ENCODE data around the gene ZFPM1.

ZFPM1 gene

GRCh38 chr16:88424587-88425235 lies 28.4 kb upstream of the ZFPM1 start:
- no peak overlapping the region for H3K27ac ChIP-seq (replicated peaks)
- TF ChIP-seq REST (IDR thresholded peaks at IDR 0.05; ENCODE audit: insufficient replicate concordance, low read depth) (no peak), CTCF (IDR thresholded peaks at IDR 0.05; ENCODE audit: insufficient read depth, low read length) (no peak), POLR2AphosphoS5 (IDR thresholded peaks at IDR 0.05; ENCODE audit: low read depth) (no peak), GABPA (IDR thresholded peaks at IDR 0.05; ENCODE audit: low read depth) (no peak), SPI1 (IDR thresholded peaks at IDR 0.05; ENCODE audit: borderline replicate concordance, low read depth) (no peak)
- no peak for DNase-seq (ENCODE audit: low read depth in 1 of 2, low spot score in 1 of 2)
- peaks cover under 1% of the 10 kb centered on the region for H3K27me3 ChIP-seq (ENCODE audit: insufficient read depth, poor library complexity, severe bottlenecking)
- no peak overlapping the region for H3K4me3 ChIP-seq (replicated peaks; ENCODE audit: insufficient read depth, low read length)

GRCh38 chr16:88426018-88426417 lies 27.1 kb upstream of the ZFPM1 start:
- Histone ChIP-seq H3K27ac (replicated peaks) (no peak overlapping the region), H3K4me3 (replicated peaks; ENCODE audit: insufficient read depth, low read length) (no peak overlapping the region), H3K27me3 (ENCODE audit: insufficient read depth, poor library complexity, severe bottlenecking) (peaks cover 5% of the 10 kb centered on the region)
- TF ChIP-seq GABPA (IDR thresholded peaks at IDR 0.05; ENCODE audit: low read depth), result no peak
- TF ChIP-seq SPI1 (IDR thresholded peaks at IDR 0.05; ENCODE audit: borderline replicate concordance, low read depth), result no peak
- TF ChIP-seq POLR2AphosphoS5 (IDR thresholded peaks at IDR 0.05; ENCODE audit: low read depth), result no peak
- no peak for TF ChIP-seq CTCF (IDR thresholded peaks at IDR 0.05; ENCODE audit: insufficient read depth, low read length)
- no peak for TF ChIP-seq REST (IDR thresholded peaks at IDR 0.05; ENCODE audit: insufficient replicate concordance, low read depth)
- no peak for DNase-seq (ENCODE audit: low read depth in 1 of 2, low spot score in 1 of 2)

GRCh38 chr16:88427376-88427775 lies 25.7 kb upstream of the ZFPM1 start:
- no peak overlapping the region for H3K27ac ChIP-seq (replicated peaks)
- TF ChIP-seq SPI1 (IDR thresholded peaks at IDR 0.05; ENCODE audit: borderline replicate concordance, low read depth), result no peak
- TF ChIP-seq CTCF (IDR thresholded peaks at IDR 0.05; ENCODE audit: insufficient read depth, low read length), result no peak
- no peak for TF ChIP-seq GABPA (IDR thresholded peaks at IDR 0.05; ENCODE audit: low read depth)
- TF ChIP-seq POLR2AphosphoS5 (IDR thresholded peaks at IDR 0.05; ENCODE audit: low read depth), result no peak
- TF ChIP-seq REST (IDR thresholded peaks at IDR 0.05; ENCODE audit: insufficient replicate concordance, low read depth), result no peak
- no peak overlapping the region for H3K4me3 ChIP-seq (replicated peaks; ENCODE audit: insufficient read depth, low read length)
- DNase-seq (ENCODE audit: low read depth in 1 of 2, low spot score in 1 of 2), result no peak
- H3K27me3 ChIP-seq (ENCODE audit: insufficient read depth, poor library complexity, severe bottlenecking), result peaks cover 10% of the 10 kb centered on the region

All from HL-60 (cell line).